HepG2 (cell line): ENCODE measurements around the gene KIF19. TPM values are rescaled to one million over a fixed set of nuclear protein-coding genes. Genes with fewer than 3 reads are reported as not detected.

Experiments
- polyA plus RNA-seq, 8 experiments: library from polyadenylated mRNA; depleted of rRNA in 3 of 8; stranded (reverse) in 7 of 8; unstranded in 1 of 8; fragments of >200 nt; fragmentation: Illumina TruSeq in 4 of 8; extraction: Trizol in 4 of 8; gene quantifications; 2 replicates each; pipeline versions ENCODE4 v1.2.1 to v1.2.3, GENCODE V29; 2011 to 2016; ENCODE audit warnings: low read depth in 4 of 8, missing spikeins in 1 of 8, mixed read lengths in 1 of 8; ENCODE audit not compliant: insufficient read depth in 1 of 8
- total RNA-seq, 5 experiments: library from RNA; depleted of rRNA; stranded (reverse); fragments of >200 nt; fragmentation: Illumina TruSeq; extraction: Trizol; gene quantifications; 2 replicates each; pipeline ENCODE4 v1.2.3, GENCODE V29; 2016; ENCODE audit warnings: low read depth in 1 of 5
- TF ChIP-seq, protein P1 (sequence below), 2 experiments: fragments of 450-650 bp in 1 of 2; sonication (generic) in 1 of 2; formaldehyde crosslinking in 1 of 2; IDR thresholded peaks; 2 replicates each; pipeline versions ENCODE4 v1.6.1 to v1.8.0; 2016 to 2022; ENCODE audit warnings: antibody characterized with exemption in 1 of 2, mild to moderate bottlenecking in 1 of 2, missing genetic modification reagents in 1 of 2
- TF ChIP-seq, protein P2 (sequence below): sonication (generic); formaldehyde crosslinking; conservative IDR thresholded peaks from 2 replicates; pipeline ENCODE4 v1.4.0; 2020; ENCODE audit warnings: missing genetic modification reagents

The KIF19 gene
- total and polyA plus RNA-seq, 2 of the 13 experiments (the other 11 are each of a cell fraction or from before 2014, with no cell fraction given): not detected

DNA sequence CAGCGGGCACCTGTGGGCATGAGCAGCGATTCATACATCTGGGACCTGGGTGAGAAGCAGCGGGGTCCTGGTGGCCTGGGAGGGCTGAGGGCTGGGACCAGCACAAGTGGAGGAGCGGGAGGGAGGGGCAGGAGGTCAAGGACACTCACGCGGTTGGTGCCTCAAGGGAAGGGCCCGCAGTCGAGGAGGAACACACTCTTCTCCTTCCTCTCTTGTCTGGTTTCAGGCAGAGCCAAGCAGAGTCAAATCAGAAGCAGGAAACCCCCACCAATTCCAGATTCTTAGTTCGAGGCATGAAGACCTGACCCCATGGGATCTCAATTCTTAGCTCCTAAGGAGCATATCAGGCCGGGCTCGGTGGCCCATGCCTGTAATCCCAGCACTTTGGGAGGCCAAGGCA is 36.3 kb upstream of the KIF19 start (continued):
- TF ChIP-seq, protein P1, sequence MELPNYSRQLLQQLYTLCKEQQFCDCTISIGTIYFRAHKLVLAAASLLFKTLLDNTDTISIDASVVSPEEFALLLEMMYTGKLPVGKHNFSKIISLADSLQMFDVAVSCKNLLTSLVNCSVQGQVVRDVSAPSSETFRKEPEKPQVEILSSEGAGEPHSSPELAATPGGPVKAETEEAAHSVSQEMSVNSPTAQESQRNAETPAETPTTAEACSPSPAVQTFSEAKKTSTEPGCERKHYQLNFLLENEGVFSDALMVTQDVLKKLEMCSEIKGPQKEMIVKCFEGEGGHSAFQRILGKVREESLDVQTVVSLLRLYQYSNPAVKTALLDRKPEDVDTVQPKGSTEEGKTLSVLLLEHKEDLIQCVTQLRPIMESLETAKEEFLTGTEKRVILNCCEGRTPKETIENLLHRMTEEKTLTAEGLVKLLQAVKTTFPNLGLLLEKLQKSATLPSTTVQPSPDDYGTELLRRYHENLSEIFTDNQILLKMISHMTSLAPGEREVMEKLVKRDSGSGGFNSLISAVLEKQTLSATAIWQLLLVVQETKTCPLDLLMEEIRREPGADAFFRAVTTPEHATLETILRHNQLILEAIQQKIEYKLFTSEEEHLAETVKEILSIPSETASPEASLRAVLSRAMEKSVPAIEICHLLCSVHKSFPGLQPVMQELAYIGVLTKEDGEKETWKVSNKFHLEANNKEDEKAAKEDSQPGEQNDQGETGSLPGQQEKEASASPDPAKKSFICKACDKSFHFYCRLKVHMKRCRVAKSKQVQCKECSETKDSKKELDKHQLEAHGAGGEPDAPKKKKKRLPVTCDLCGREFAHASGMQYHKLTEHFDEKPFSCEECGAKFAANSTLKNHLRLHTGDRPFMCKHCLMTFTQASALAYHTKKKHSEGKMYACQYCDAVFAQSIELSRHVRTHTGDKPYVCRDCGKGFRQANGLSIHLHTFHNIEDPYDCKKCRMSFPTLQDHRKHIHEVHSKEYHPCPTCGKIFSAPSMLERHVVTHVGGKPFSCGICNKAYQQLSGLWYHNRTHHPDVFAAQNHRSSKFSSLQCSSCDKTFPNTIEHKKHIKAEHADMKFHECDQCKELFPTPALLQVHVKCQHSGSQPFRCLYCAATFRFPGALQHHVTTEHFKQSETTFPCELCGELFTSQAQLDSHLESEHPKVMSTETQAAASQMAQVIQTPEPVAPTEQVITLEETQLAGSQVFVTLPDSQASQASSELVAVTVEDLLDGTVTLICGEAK (IDR thresholded peaks at IDR 0.05): no peak
- TF ChIP-seq, protein P1 (CRISPR knock-in tag; IDR thresholded peaks at IDR 0.05): no peak
- TF ChIP-seq, protein P2, sequence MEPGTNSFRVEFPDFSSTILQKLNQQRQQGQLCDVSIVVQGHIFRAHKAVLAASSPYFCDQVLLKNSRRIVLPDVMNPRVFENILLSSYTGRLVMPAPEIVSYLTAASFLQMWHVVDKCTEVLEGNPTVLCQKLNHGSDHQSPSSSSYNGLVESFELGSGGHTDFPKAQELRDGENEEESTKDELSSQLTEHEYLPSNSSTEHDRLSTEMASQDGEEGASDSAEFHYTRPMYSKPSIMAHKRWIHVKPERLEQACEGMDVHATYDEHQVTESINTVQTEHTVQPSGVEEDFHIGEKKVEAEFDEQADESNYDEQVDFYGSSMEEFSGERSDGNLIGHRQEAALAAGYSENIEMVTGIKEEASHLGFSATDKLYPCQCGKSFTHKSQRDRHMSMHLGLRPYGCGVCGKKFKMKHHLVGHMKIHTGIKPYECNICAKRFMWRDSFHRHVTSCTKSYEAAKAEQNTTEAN (CRISPR knock-in tag): no peak
